ENCODE data around the gene IL12RB1. TPM values are rescaled to one million over a fixed set of nuclear protein-coding genes. Genes with fewer than 3 reads are reported as not detected.

Gene IL12RB1
- total and polyA plus RNA-seq, 2 experiments from 2014 or later = not detected

- Histone ChIP-seq H2AFZ (no peak overlapping the region), H3K9me2 (replicated peaks; ENCODE audit: insufficient read depth) (no peaks in the 10 kb centered on the region), H3K36me3 (replicated peaks; ENCODE audit: insufficient read depth, low read depth) (no peaks in the 10 kb centered on the region), H3K4me1 (ENCODE audit: insufficient read depth) (no peaks in the 10 kb centered on the region), H3K4me3 (no peak overlapping the region), H3K9me3 (ENCODE audit: low read depth) (no peaks in the 10 kb centered on the region), H4K20me1 (ENCODE audit: insufficient read depth, poor library complexity, severe bottlenecking) (no peaks in the 10 kb centered on the region), H3K4me2 (no peak overlapping the region), H3K27ac (no peak overlapping the region), H3K27me3 (no peaks in the 10 kb centered on the region), H3K79me2 (no peaks in the 10 kb centered on the region)
- WGBS (ENCODE audit: low lambda C conversion rate, missing lambda C conversion rate) = 98% methylated on average over 37 of the region's 37 CpGs
- DNase-seq (ENCODE audit: low spot score) = no peak
- TF ChIP-seq EZH2 (IDR thresholded peaks at IDR 0.05; ENCODE audit: borderline replicate concordance) (no peak), CTCF (IDR thresholded peaks at IDR 0.05; ENCODE audit: poor library complexity) (no peak), EZH2phosphoT487 (IDR thresholded peaks at IDR 0.05; ENCODE audit: low read depth, severe bottlenecking, unreplicated experiment) (no peak)
These were observed 77.2 kb downstream of the IL12RB1 start for GRCh38 chr19:18009412-18010066.

Other genes with a start within 250 kb of the IL12RB1 start
- gene JAK3, start 239.0 kb downstream of the IL12RB1 start, total RNA-seq = 2.2 and 3.2 TPM in 2 replicates
- gene JAK3, start 239.0 kb downstream of the IL12RB1 start, polyA plus RNA-seq = 3.0 and 3.6 TPM in 2 replicates
- 646 and 823 TPM in 2 replicates for gene RPL18A, start 227.0 kb downstream of the IL12RB1 start, total RNA-seq
- 1,069 and 1,114 TPM in 2 replicates for gene RPL18A, start 227.0 kb downstream of the IL12RB1 start, polyA plus RNA-seq
- gene SLC5A5, start 215.0 kb downstream of the IL12RB1 start, total RNA-seq = 0.03 TPM in 1 of 2 replicates, not detected in the other
- gene SLC5A5, start 215.0 kb downstream of the IL12RB1 start, polyA plus RNA-seq = not detected in 2 replicates
- 19.4 and 25.4 TPM in 2 replicates for gene CCDC124, start 153.9 kb downstream of the IL12RB1 start, total RNA-seq
- gene CCDC124, start 153.9 kb downstream of the IL12RB1 start, polyA plus RNA-seq = 97.7 and 105 TPM in 2 replicates
- gene KCNN1, start 119.8 kb downstream of the IL12RB1 start, total RNA-seq = 2.4 and 3.3 TPM in 2 replicates
- gene KCNN1, start 119.8 kb downstream of the IL12RB1 start, polyA plus RNA-seq = 3.2 and 3.3 TPM in 2 replicates
- gene ARRDC2, start 78.8 kb downstream of the IL12RB1 start, total RNA-seq = 4.5 and 5.5 TPM in 2 replicates
- 3.9 and 7.4 TPM in 2 replicates for gene ARRDC2, start 78.8 kb downstream of the IL12RB1 start, polyA plus RNA-seq
- gene MAST3, start 10.8 kb upstream of the IL12RB1 start, total RNA-seq = 5.5 and 9.7 TPM in 2 replicates
- gene MAST3, start 10.8 kb upstream of the IL12RB1 start, polyA plus RNA-seq = 10.3 and 11.1 TPM in 2 replicates
- 29.9 and 38.7 TPM in 2 replicates for gene PIK3R2, start 66.2 kb upstream of the IL12RB1 start, total RNA-seq
- gene PIK3R2, start 66.2 kb upstream of the IL12RB1 start, polyA plus RNA-seq = 49.5 and 52.2 TPM in 2 replicates
- gene IFI30, start 86.9 kb upstream of the IL12RB1 start, total RNA-seq = 95.7 and 133 TPM in 2 replicates
- gene IFI30, start 86.9 kb upstream of the IL12RB1 start, polyA plus RNA-seq = 129 and 170 TPM in 2 replicates
- 31.8 and 36.9 TPM in 2 replicates for gene MPV17L2, start 106.3 kb upstream of the IL12RB1 start, total RNA-seq
- 22.4 and 26.0 TPM in 2 replicates for gene MPV17L2, start 106.3 kb upstream of the IL12RB1 start, polyA plus RNA-seq
- gene RAB3A, start 117.1 kb upstream of the IL12RB1 start, total RNA-seq = 0.60 and 2.2 TPM in 2 replicates
- 2.6 and 3.0 TPM in 2 replicates for gene RAB3A, start 117.1 kb upstream of the IL12RB1 start, polyA plus RNA-seq
- gene PDE4C, start 139.5 kb upstream of the IL12RB1 start, total RNA-seq = 0.43 and 0.72 TPM in 2 replicates
- gene PDE4C, start 139.5 kb upstream of the IL12RB1 start, polyA plus RNA-seq = 0.10 and 0.47 TPM in 2 replicates
- 3.7 and 3.9 TPM in 2 replicates for gene IQCN, start 187.5 kb upstream of the IL12RB1 start, total RNA-seq
- 1.5 and 2.3 TPM in 2 replicates for gene IQCN, start 187.5 kb upstream of the IL12RB1 start, polyA plus RNA-seq
- 307 and 379 TPM in 2 replicates for gene JUND, start 194.7 kb upstream of the IL12RB1 start, total RNA-seq
- gene JUND, start 194.7 kb upstream of the IL12RB1 start, polyA plus RNA-seq = 698 and 768 TPM in 2 replicates
- gene LSM4, start 236.1 kb upstream of the IL12RB1 start, total RNA-seq = 185 and 202 TPM in 2 replicates
- gene LSM4, start 236.1 kb upstream of the IL12RB1 start, polyA plus RNA-seq = 218 and 226 TPM in 2 replicates

Data from hepatocyte (in vitro differentiated cells).